DND-41 (cell line): Measurements from ENCODE around the gene BDH2.

ENCODE experiments used
- ATAC-seq: fragments of 200-7000 bp; cut with Tn5 transposase; 3 replicates; pipeline ENCODE4 v1.9.1; 2021; ENCODE audit warnings: low read depth; ENCODE audit not compliant: insufficient read depth
- DNase-seq: peaks from one replicate; pipeline ENCODE4 v3.0.0-alpha.2; 2020
- H2AFZ ChIP-seq: 2 replicates; pipeline ENCODE4 v1.6.0; 2012; ENCODE audit warnings: low read depth, low read length
- H3K27ac ChIP-seq: 2 replicates; pipeline ENCODE4 v1.5.1; 2012; ENCODE audit warnings: low read length, inconsistent platforms
- H3K27me3 ChIP-seq: fragments of 200-600 bp; sonication (generic); 2 replicates; pipeline ENCODE4 v1.6.0; 2012; ENCODE audit warnings: low read length, mild to moderate bottlenecking, inconsistent platforms; ENCODE audit not compliant: insufficient read depth, poor library complexity
- H3K36me3 ChIP-seq: 2 replicates; pipeline ENCODE4 v1.5.1; 2012; ENCODE audit warnings: low read length, inconsistent platforms; ENCODE audit not compliant: insufficient read depth
- H3K4me1 ChIP-seq: 2 replicates; pipeline ENCODE4 v1.5.1; 2012; ENCODE audit warnings: mild to moderate bottlenecking, low read length; ENCODE audit not compliant: insufficient read depth
- H3K4me2 ChIP-seq: 2 replicates; pipeline ENCODE4 v1.6.0; 2012; ENCODE audit warnings: mild to moderate bottlenecking, moderate library complexity, low read length, inconsistent platforms; ENCODE audit not compliant: insufficient read depth
- H3K4me3 ChIP-seq, 2 experiments: fragments of 200-600 bp in 1 of 2; shearing (Covaris generic) in 1 of 2; 2 replicates each; pipeline ENCODE4 v1.5.1; 2012 to 2016; ENCODE audit warnings: inconsistent platforms in 2 of 2, low read length in 2 of 2, mild to moderate bottlenecking in 2 of 2, low read depth in 1 of 2, moderate library complexity in 1 of 2
- H3K79me2 ChIP-seq: 2 replicates; pipeline ENCODE4 v1.6.0; 2012; ENCODE audit warnings: low read length, inconsistent platforms; ENCODE audit not compliant: insufficient read depth
- H3K9ac ChIP-seq: 2 replicates; pipeline ENCODE4 v1.6.0; 2012; ENCODE audit warnings: low read depth, mild to moderate bottlenecking, inconsistent platforms, low read length, moderate library complexity
- H3K9me3 ChIP-seq: 2 replicates; pipeline ENCODE4 v1.5.1; 2012; ENCODE audit warnings: low read length, moderate library complexity, mild to moderate bottlenecking, inconsistent platforms; ENCODE audit not compliant: insufficient read depth, severe bottlenecking
- H4K20me1 ChIP-seq: 2 replicates; pipeline ENCODE4 v1.6.0; 2012; ENCODE audit warnings: low read length; ENCODE audit not compliant: insufficient read depth
- EZH2 ChIP-seq: IDR thresholded peaks from 3 replicates; pipeline ENCODE4 v1.6.1; 2012; ENCODE audit warnings: borderline replicate concordance, low read depth, mild to moderate bottlenecking, moderate library complexity, low read length, inconsistent platforms; ENCODE audit not compliant: severe bottlenecking
- TF ChIP-seq, protein P1 (sequence below): IDR thresholded peaks from 2 replicates; pipeline ENCODE4 v1.5.1; 2012; ENCODE audit warnings: borderline replicate concordance, low read length, moderate library complexity, mild to moderate bottlenecking; ENCODE audit not compliant: poor library complexity, severe bottlenecking; ENCODE audit errors: extremely low read depth

The BDH2 gene

DNA sequence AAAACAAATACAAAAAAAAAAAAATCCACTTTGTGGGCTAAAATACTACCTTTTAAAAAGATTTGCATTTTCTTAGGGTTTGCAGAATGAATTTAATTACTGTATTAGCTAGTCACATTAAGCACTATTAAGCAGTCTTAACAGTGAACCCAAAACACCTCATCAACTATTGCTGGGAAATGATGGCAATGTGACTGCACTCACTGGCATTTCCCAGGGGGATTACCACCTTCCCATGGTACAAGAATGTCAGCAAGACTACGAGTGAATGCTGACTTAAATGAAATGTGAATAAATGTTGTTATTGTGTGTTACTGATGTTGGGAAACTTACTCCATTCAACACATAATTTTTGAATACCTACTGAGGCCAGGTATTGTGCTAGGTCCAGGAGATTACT lies 13.1 kb downstream of the BDH2 start:
- H3K9ac ChIP-seq, result no peak overlapping the region
- ATAC-seq (no peak), DNase-seq (no peak)
- no peak overlapping the region for H3K27ac ChIP-seq
- no peaks in the 10 kb centered on the region for H3K27me3 ChIP-seq
- H3K4me2 ChIP-seq, result no peak overlapping the region
- peaks cover 65% of the 10 kb centered on the region for H3K36me3 ChIP-seq
- H3K4me3 ChIP-seq, result no peak overlapping the region
- no peaks in the 10 kb centered on the region for H3K79me2 ChIP-seq
- H3K9me3 ChIP-seq, result no peaks in the 10 kb centered on the region
- H3K4me1 ChIP-seq, result peaks cover 2% of the 10 kb centered on the region; the same call in 1 of the 2 replicates
- H4K20me1 ChIP-seq, result no peaks in the 10 kb centered on the region
- no peak overlapping the region for H2AFZ ChIP-seq
- TF ChIP-seq, protein P1, sequence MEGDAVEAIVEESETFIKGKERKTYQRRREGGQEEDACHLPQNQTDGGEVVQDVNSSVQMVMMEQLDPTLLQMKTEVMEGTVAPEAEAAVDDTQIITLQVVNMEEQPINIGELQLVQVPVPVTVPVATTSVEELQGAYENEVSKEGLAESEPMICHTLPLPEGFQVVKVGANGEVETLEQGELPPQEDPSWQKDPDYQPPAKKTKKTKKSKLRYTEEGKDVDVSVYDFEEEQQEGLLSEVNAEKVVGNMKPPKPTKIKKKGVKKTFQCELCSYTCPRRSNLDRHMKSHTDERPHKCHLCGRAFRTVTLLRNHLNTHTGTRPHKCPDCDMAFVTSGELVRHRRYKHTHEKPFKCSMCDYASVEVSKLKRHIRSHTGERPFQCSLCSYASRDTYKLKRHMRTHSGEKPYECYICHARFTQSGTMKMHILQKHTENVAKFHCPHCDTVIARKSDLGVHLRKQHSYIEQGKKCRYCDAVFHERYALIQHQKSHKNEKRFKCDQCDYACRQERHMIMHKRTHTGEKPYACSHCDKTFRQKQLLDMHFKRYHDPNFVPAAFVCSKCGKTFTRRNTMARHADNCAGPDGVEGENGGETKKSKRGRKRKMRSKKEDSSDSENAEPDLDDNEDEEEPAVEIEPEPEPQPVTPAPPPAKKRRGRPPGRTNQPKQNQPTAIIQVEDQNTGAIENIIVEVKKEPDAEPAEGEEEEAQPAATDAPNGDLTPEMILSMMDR, result no peak
- no peak for TF ChIP-seq EZH2

DNA sequence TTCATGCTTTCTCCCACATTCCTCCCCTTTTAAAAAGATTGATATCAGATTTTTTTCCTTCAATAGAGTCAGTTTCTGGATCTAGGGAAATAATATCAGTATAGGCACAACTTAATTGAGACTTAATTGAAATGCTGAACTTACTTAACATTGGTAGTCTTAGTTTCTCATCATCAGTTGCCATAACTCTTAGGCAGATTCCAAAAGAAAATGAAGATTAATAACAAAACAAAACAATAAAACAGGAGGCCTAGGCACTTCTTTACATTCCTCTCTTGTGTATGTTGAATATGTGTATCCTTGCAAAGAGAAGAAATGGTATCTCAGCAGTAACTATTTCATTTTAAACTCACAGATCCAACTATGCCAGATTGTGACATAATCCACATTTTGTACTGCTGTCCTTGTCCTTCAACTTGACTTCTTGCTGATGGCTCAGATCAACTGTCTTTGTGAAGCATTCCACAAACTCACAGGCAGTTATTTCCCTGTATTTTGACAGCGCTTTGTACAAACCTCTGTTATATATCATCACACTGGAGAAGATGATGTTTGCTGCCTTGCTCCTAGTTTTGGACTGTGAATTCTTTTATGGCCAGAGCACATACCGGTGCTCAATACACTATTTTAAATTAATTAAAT lies 14.0 kb downstream of the BDH2 start:
- Histone ChIP-seq H3K36me3 (peaks cover 59% of the 10 kb centered on the region), H3K4me2 (no peak overlapping the region), H3K4me1 (no peaks in the 10 kb centered on the region), H4K20me1 (no peaks in the 10 kb centered on the region), H3K9ac (no peak overlapping the region), H3K9me3 (no peaks in the 10 kb centered on the region), H3K27me3 (no peaks in the 10 kb centered on the region), H2AFZ (no peak overlapping the region), H3K4me3 (no peak overlapping the region), H3K27ac (no peak overlapping the region), H3K79me2 (no peaks in the 10 kb centered on the region)
- TF ChIP-seq, protein P1, result no peak
- no peak for TF ChIP-seq EZH2
- no peak for DNase-seq
- ATAC-seq, result no peak

DNA sequence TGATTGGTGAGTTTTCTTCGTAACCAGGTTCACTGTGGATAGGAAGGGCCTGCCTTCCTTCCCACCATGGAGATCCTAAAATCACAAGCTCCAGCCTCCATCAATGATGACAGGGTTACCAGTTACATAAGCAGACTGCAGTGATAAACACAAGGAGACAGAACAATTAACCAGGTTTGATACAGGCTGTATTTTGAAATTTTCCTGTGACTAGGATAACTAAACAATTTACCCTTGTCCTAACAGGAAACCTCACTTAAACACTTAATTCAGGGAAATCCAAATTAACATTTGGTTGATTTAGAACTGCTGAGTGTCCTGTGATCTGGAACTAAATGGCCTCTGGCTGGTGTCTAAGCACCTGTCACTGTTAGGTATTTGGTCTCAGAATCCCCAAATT lies 20.0 kb downstream of the BDH2 start:
- H3K36me3 ChIP-seq, result peaks cover 7% of the 10 kb centered on the region
- H3K79me2 ChIP-seq, result peaks cover 25% of the 10 kb centered on the region

More for the DNA sequence above, 20.0 kb downstream of the BDH2 start:
- no peak overlapping the region for H2AFZ ChIP-seq
- no peaks in the 10 kb centered on the region for H3K9me3 ChIP-seq
- TF ChIP-seq, protein P1, result no peak
- no peak for TF ChIP-seq EZH2
- H3K27me3 ChIP-seq, result no peaks in the 10 kb centered on the region
- no peak overlapping the region for H3K4me2 ChIP-seq
- DNase-seq (no peak), ATAC-seq (no peak)
- H3K4me1 ChIP-seq, result peaks cover 24% of the 10 kb centered on the region
- no peak overlapping the region for H3K4me3 ChIP-seq
- H4K20me1 ChIP-seq, result no peaks in the 10 kb centered on the region
- no peak overlapping the region for H3K27ac ChIP-seq
- no peak overlapping the region for H3K9ac ChIP-seq
